ENCODE data around the gene PDE6A.

PDE6A gene

GRCh38 chr5:149935431-149935901 is 9.1 kb downstream of the PDE6A start:
- no peak for TF ChIP-seq CTCF (IDR thresholded peaks at IDR 0.05; ENCODE audit: low read depth, low read length)
- DNase-seq (ENCODE audit: extremely low read depth, low read depth): no peak

DNA sequence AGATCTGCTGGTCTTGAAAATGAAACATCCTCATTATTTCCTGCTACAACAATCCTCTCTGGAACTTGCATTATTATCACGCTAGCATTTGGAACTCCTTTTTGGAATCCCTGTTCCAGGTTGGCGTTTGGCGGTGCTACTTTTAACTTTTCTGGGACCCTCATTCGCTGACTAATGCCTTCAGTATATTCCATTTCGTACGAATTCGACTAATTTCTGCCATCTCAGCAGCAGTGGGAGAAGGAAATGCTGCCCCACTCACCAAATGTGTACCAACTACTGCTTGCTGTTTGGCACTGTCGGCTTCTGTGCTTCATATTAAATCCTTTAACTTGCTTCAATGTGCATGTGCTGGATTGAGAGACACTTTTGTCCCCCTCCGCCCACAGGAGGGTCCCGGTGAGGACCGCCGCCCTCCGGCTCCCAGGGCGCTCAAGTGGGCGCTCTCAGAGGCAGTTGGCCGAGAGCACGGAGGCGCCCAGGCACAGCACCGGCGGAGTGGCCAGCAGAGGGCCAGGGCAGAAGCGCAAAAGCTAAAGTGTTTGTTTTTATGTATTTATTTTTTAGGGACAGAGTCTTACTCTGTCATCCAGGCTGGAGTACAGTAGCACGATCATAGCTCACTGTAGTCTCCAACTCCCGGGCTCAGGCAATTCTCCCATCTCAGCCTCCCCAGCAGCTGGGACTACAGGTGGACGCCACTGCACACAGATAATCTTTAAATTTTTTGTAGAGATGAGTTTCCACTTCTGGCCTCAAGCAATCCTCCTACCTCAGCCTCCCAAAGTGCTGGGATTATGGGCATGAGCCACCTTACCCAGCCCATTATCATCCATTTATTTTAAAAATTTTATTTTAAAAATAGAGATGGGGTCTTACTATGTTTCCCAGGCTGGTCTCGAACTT is 11.9 kb downstream of the PDE6A start:
- peak; percentile 46 for TF ChIP-seq CTCF (IDR thresholded peaks at IDR 0.05; ENCODE audit: low read depth, low read length)
- DNase-seq (ENCODE audit: extremely low read depth, low read depth): no peak

- no peak for DNase-seq (ENCODE audit: extremely low read depth, low read depth)
- no peak for TF ChIP-seq CTCF (IDR thresholded peaks at IDR 0.05; ENCODE audit: low read depth, low read length)
Measured at GRCh38 chr5:149931992-149932436, 12.6 kb downstream of the PDE6A start.

GRCh38 chr5:149930749-149931574 is 13.6 kb downstream of the PDE6A start:
- TF ChIP-seq CTCF (IDR thresholded peaks at IDR 0.05; ENCODE audit: low read depth, low read length): no peak

GRCh38 chr5:149930043-149930748 is 14.4 kb downstream of the PDE6A start:
- DNase-seq (ENCODE audit: extremely low read depth, low read depth): no peak

More at GRCh38 chr5:149930749-149931574, 13.6 kb downstream of the PDE6A start:
- DNase-seq (ENCODE audit: extremely low read depth, low read depth): no peak

DNA sequence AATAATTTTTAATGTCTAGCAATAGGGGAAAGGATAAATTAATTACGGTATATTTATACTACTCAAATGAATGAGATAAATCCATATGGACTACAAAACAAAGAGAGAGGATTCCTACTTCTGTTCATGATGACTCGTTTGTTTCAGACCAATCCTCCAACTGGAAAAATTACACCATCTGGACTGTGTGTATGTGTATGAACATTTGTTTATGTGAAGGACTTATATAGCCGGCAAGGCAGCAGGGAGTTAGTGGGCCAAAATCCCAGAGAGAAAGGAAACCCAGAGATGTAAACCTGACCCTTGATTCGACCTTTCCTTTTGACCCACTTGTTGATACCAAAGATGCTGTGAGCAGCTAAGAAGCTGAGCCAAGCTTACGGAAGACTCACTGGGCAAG is 20.1 kb downstream of the PDE6A start:
- DNase-seq (ENCODE audit: extremely low read depth, low read depth): no peak
- no peak for TF ChIP-seq CTCF (IDR thresholded peaks at IDR 0.05; ENCODE audit: low read depth, low read length)

More at GRCh38 chr5:149930043-149930748, 14.4 kb downstream of the PDE6A start:
- TF ChIP-seq CTCF (IDR thresholded peaks at IDR 0.05; ENCODE audit: low read depth, low read length): no peak

All from AG09319 (cell line).